GM21619 (cell line): ENCODE results near the gene GAMT.

Experiments
- ATAC-seq: cut with Tn5 transposase; IDR thresholded peaks from one replicate; pipeline ENCODE4 v1.9.1; 2021; ENCODE audit not compliant: unreplicated experiment

Gene GAMT

DNA sequence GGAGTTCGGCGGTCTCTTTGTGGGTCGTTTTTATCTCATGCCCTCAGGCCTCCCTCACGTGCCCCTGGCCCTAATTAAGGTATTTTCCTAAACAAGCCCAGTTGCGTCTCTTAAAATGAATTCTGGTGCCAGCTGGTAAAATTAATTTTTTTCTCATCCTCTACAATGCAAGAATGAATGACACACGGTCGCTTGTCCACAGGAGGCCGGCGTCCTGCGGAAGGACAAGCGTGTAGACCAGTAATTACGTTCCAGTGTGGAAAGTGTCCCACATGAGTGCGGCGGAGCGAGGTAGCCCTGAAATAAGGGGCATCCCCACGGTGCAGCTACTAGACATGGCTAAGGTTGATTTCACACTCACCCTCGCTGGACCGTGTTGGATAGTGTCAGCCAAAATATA, 52.1 kb downstream of the GAMT start:
- ATAC-seq, result no peak
